Tibial nerve (tissue), 4 donors: ENCODE measurements around the gene NSD1. TPM values are rescaled to one million over a fixed set of nuclear protein-coding genes. Genes with fewer than 3 reads are reported as not detected.
"Not testable (repeated sequence)": the region's sequence is repeated elsewhere in the genome, so short reads cannot be mapped to it uniquely, and the experiment has no call there.

ENCODE experiments used
- DNase-seq, 2 donors: peaks; one replicate each; pipeline ENCODE4 v3.0.0-alpha.2; 2019; ENCODE audit warnings: low spot score in 2 of 2
- H3K27ac ChIP-seq, 4 donors: fragments of 200-600 bp; sonication (generic) in 3 of 4; one replicate each; pipeline ENCODE4 v1.5.1; 2017 to 2019; ENCODE audit warnings: mild to moderate bottlenecking in 1 of 4
- H3K27me3 ChIP-seq, 2 donors: fragments of 200-600 bp; sonication (generic) in 1 of 2; one replicate each; pipeline versions ENCODE4 v1.5.1 to v1.6.0; 2017 to 2019
- H3K36me3 ChIP-seq, 3 donors: fragments of 200-600 bp; sonication (generic); one replicate each; pipeline ENCODE4 v1.5.1; 2018 to 2019
- H3K4me1 ChIP-seq, 4 donors: fragments of 200-600 bp; sonication (generic) in 3 of 4; one replicate each; pipeline ENCODE4 v1.5.1; 2017 to 2019
- H3K4me3 ChIP-seq, 4 donors: fragments of 200-600 bp; sonication (generic) in 3 of 4; one replicate each; pipeline ENCODE4 v1.5.1; 2017 to 2019; ENCODE audit warnings: mild to moderate bottlenecking in 1 of 4, moderate library complexity in 1 of 4
- H3K9me3 ChIP-seq, 4 donors: fragments of 200-600 bp; sonication (generic) in 3 of 4; one replicate each; pipeline ENCODE4 v1.5.1; 2017 to 2019
- EP300 ChIP-seq, 2 donors: sonication (generic); formaldehyde crosslinking; IDR thresholded peaks; one replicate each; pipeline ENCODE4 v1.6.1; 2017; ENCODE audit warnings: antibody characterized with exemption in 2 of 2, mild to moderate bottlenecking in 1 of 2
- POLR2A ChIP-seq, 2 donors: fragments of 450-650 bp; IDR thresholded peaks; one replicate each; pipeline ENCODE4 v1.6.1; 2017; ENCODE audit warnings: antibody characterized with exemption in 2 of 2, mild to moderate bottlenecking in 2 of 2, moderate library complexity in 2 of 2
- WGBS, 2 donors: methylation state at CpG; one replicate each; pipeline ENCODE4 v1.1.5; 2018; 5-methylcytosine and 5-hydroxymethylcytosine counted together
- total RNA-seq, 4 donors: library from RNA; depleted of rRNA; stranded (reverse); fragments of >200 nt; gene quantifications; one replicate each; pipeline ENCODE4 v1.1.0, GENCODE V29; 2016
- TF ChIP-seq, protein P1 (sequence below), 5 experiments: fragments of 200-600 bp in 3 of 5; fragments of 450-650 bp in 2 of 5; sonication (generic) in 3 of 5; IDR thresholded peaks; one replicate each; pipeline ENCODE4 v1.5.1; 2016 to 2019; ENCODE audit warnings: antibody characterized with exemption in 5 of 5, mild to moderate bottlenecking in 3 of 5, moderate library complexity in 2 of 5

NSD1 gene
- total RNA-seq, 4 donors from 2014 or later: 36.6 to 51.3 (median 40.7) TPM

DNA sequence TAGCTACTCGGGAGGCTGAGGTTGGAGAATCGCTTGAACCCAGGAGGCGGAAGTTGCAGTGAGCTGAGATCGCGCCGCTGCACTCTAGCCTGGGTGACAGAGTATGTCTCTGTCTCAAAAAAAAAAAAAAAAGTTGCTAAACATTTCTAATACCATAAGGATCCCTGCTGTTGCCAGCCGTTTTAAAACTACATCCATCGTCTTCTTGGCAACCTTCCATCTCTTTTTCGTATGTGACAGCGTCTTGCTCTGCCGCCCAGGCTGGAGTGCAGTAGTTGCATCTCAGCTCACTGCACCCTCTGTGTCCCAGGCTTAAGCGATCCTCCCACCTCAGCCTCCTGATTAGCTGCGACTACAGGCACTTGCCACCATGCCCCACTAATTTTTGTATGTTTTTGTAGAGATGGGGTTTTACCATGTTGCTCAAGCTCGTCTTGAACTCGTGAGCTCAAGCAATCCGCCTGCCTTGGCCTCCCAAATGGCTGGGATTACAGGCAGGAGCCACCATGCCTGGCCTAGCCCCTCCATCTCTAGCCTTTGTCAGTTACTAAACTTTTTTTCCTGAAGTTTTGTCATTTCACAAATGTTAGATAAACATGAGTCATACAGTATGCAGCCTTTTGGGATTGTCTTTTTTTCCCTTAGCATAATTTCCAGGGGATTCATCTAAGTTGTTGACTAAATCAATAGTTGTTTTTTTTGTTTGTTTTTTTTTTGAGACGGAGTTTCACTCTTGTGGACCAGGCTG, 13.5 kb downstream of the NSD1 start:
- Histone ChIP-seq H3K4me1 (peaks cover 0 to 8% (median 0%) of the 10 kb centered on the region in 4 donors), H3K9me3 (no peaks in the 10 kb centered on the region), H3K27me3 (no peaks in the 10 kb centered on the region), H3K36me3 (peaks cover 0 to 85% (median 0%) of the 10 kb centered on the region in 3 donors), H3K27ac (no peak overlapping the region), H3K4me3 (no peak overlapping the region)
- DNase-seq: no peak
- no peak for TF ChIP-seq POLR2A (IDR thresholded peaks at IDR 0.05)
- TF ChIP-seq, protein P1, sequence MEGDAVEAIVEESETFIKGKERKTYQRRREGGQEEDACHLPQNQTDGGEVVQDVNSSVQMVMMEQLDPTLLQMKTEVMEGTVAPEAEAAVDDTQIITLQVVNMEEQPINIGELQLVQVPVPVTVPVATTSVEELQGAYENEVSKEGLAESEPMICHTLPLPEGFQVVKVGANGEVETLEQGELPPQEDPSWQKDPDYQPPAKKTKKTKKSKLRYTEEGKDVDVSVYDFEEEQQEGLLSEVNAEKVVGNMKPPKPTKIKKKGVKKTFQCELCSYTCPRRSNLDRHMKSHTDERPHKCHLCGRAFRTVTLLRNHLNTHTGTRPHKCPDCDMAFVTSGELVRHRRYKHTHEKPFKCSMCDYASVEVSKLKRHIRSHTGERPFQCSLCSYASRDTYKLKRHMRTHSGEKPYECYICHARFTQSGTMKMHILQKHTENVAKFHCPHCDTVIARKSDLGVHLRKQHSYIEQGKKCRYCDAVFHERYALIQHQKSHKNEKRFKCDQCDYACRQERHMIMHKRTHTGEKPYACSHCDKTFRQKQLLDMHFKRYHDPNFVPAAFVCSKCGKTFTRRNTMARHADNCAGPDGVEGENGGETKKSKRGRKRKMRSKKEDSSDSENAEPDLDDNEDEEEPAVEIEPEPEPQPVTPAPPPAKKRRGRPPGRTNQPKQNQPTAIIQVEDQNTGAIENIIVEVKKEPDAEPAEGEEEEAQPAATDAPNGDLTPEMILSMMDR (IDR thresholded peaks at IDR 0.05): no peak
- TF ChIP-seq EP300 (IDR thresholded peaks at IDR 0.05): no peak
- WGBS, 2 donors: 82 to 83% methylated on average over 17 of the region's 17 CpGs

DNA sequence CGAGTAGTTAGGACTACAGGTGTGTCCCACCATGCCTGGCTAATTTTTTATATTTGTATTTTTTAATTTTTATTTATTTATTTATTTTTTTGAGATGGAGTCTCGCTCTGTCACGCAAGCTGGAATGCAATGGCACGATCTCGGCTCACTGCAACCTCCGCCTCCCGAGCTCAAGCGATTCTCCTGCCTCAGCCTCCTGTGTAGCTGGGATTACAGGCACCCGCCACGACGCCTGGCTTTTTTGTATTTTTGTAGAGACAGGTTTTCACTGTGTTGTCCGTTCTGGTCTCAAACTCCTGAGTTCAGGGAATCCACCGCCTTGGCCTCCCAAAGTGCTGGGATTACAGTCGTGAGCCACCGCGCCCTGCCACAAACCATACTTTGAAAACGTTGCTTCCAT, 16.5 kb downstream of the NSD1 start:
- not testable (repeated sequence) for H3K4me3 ChIP-seq, H3K27me3 ChIP-seq, H3K9me3 ChIP-seq, H3K27ac ChIP-seq, DNase-seq
- Histone ChIP-seq H3K4me1 (peaks cover 0 to 14% (median 0%) of the 10 kb centered on the region in 4 donors), H3K36me3 (peaks cover 0 to 78% (median 4%) of the 10 kb centered on the region in 3 donors)
- 94 to 95% methylated on average over 17 of the region's 17 CpGs for WGBS, 2 donors

DNA sequence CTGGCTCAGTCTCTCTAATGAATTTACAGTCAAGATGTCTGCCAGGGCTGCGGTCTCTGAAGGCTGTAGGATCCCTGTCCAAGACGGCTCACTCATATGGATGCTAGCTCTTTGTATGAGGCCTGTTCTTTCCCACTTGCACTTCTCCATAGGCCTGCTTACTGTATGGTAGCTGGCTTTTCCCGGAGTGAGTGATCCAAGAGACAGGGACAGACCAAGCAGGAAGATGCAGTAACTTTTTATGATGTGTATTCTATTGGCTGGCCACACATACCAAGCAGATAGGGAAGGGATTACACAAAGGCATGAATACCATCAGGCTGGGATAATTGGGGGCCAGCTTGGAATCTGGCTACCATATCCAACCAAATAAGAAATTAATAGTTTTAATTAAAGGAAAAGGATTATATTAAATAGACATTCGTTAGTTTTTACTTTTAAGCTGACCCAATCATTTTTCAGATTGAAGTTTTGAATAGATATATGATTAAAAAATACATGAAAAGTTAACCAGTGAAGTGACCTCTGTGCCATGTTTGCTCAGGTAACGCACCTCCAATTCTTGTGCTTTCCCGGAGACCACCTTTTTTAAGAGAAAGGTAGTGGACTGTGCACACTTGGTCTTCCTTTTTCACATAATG, 20.6 kb downstream of the NSD1 start:
- TF ChIP-seq, protein P1 (IDR thresholded peaks at IDR 0.05): no peak
- TF ChIP-seq POLR2A (IDR thresholded peaks at IDR 0.05) (no peak), EP300 (IDR thresholded peaks at IDR 0.05) (no peak)
- H3K27me3 ChIP-seq: no peaks in the 10 kb centered on the region
- H3K27ac ChIP-seq: no peak overlapping the region
- H3K9me3 ChIP-seq: no peaks in the 10 kb centered on the region
- H3K4me1 ChIP-seq: peaks cover 0 to 20% (median 0%) of the 10 kb centered on the region in 4 donors
- DNase-seq: no peak
- H3K4me3 ChIP-seq: no peak overlapping the region
- H3K36me3 ChIP-seq: peaks cover 0 to 43% (median 4%) of the 10 kb centered on the region in 3 donors
- WGBS, 2 donors: 68 to 72% methylated on average over 6 of the region's 6 CpGs

DNA sequence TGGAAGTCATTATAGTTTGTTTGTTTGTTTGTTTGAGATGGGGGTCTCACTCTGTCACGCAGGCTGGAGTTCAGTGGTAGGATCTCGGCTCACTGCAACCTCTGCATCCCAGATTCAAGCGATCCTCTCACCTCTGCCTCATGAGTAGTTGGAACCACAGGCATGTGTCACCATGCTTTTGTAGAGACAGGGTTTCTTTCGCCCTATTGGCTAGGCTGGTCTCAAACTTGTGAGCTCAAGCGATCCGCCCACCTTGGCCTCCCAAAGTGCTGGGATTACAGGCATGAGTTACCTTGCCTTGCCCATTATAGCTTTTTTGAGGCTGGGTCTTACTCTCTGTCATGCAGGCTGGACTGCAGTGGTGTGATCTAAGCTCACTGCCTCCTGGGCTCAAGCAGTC, 28.8 kb downstream of the NSD1 start:
- no peak for DNase-seq
- Histone ChIP-seq H3K36me3 (peaks cover 0 to 47% (median 0%) of the 10 kb centered on the region in 3 donors), H3K9me3 (no peaks in the 10 kb centered on the region), H3K27ac (no peak overlapping the region), H3K4me1 (peaks cover 0 to 21% (median 0%) of the 10 kb centered on the region in 4 donors), H3K27me3 (no peaks in the 10 kb centered on the region), H3K4me3 (no peak overlapping the region)
- no peak for TF ChIP-seq POLR2A (IDR thresholded peaks at IDR 0.05)
- no peak for TF ChIP-seq EP300 (IDR thresholded peaks at IDR 0.05)
- TF ChIP-seq, protein P1 (IDR thresholded peaks at IDR 0.05): no peak
- WGBS, 2 donors: 95 to 100% methylated on average over 6 of the region's 6 CpGs

DNA sequence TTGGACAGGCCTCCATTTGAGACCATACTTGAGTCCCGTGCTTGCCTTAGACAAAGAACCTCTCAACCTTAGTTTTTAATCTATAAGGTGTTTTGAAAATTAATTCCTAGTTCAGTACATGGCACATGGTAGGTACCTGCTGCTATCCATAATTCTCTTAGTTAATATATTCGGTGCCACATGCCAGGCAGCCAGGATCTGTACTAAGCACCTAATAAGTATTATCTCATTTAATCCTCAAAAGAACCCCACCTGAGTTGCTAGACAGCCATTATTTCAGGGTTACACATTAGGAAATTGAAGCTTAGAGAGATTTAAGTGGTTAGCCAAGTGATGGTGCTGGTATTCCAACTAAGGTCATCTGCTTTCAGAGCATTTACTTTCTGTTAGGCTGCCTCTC, 29.9 kb downstream of the NSD1 start:
- Histone ChIP-seq H3K4me1 (peaks cover 0 to 16% (median 0%) of the 10 kb centered on the region in 4 donors), H3K4me3 (no peak overlapping the region), H3K27me3 (no peaks in the 10 kb centered on the region), H3K27ac (no peak overlapping the region), H3K36me3 (peaks cover 0 to 49% (median 0%) of the 10 kb centered on the region in 3 donors), H3K9me3 (no peaks in the 10 kb centered on the region)
- WGBS, 2 donors: 96 to 100% methylated on average over 2 of the region's 2 CpGs
- DNase-seq: no peak
- TF ChIP-seq, protein P1 (IDR thresholded peaks at IDR 0.05): no peak
